MM.1S (cell line): Measurements from ENCODE around the gene GRPEL1.

Experiments used
- EZH2phosphoT487 ChIP-seq: fragments of 300-600 bp; sonication (generic); IDR thresholded peaks from 2 replicates; pipeline ENCODE4 v1.6.1; 2018; ENCODE audit warnings: antibody characterized with exemption, low read length
- TF ChIP-seq, protein P1 (sequence below): fragments of 300-600 bp; sonication (generic); IDR thresholded peaks from 2 replicates; pipeline ENCODE4 v1.5.1; 2016; ENCODE audit warnings: antibody characterized with exemption, low read length, mixed read lengths

DNA sequence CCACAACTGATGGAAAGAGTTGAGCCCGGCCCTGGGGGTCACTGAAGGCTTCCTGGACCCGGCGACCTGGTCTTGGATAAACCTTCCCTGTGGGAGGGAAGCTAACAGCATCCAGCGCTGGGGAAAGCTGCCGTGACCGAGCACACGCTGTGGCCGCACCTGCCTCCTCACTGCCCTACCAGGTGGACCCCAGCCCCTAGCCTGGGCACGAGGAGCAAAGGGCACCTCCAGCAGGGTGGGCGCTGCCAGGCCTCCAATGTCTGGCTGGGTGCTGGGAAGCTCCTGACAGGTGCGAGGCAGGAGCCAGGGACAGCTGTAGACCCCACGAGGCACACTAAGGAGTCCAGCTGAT is 16.7 kb downstream of the GRPEL1 start:
- TF ChIP-seq EZH2phosphoT487: no peak
- TF ChIP-seq, protein P1, sequence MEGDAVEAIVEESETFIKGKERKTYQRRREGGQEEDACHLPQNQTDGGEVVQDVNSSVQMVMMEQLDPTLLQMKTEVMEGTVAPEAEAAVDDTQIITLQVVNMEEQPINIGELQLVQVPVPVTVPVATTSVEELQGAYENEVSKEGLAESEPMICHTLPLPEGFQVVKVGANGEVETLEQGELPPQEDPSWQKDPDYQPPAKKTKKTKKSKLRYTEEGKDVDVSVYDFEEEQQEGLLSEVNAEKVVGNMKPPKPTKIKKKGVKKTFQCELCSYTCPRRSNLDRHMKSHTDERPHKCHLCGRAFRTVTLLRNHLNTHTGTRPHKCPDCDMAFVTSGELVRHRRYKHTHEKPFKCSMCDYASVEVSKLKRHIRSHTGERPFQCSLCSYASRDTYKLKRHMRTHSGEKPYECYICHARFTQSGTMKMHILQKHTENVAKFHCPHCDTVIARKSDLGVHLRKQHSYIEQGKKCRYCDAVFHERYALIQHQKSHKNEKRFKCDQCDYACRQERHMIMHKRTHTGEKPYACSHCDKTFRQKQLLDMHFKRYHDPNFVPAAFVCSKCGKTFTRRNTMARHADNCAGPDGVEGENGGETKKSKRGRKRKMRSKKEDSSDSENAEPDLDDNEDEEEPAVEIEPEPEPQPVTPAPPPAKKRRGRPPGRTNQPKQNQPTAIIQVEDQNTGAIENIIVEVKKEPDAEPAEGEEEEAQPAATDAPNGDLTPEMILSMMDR: no peak
